Measurements from ENCODE around the gene FBXO28.

The FBXO28 gene, protein sequence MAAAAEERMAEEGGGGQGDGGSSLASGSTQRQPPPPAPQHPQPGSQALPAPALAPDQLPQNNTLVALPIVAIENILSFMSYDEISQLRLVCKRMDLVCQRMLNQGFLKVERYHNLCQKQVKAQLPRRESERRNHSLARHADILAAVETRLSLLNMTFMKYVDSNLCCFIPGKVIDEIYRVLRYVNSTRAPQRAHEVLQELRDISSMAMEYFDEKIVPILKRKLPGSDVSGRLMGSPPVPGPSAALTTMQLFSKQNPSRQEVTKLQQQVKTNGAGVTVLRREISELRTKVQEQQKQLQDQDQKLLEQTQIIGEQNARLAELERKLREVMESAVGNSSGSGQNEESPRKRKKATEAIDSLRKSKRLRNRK

DNA sequence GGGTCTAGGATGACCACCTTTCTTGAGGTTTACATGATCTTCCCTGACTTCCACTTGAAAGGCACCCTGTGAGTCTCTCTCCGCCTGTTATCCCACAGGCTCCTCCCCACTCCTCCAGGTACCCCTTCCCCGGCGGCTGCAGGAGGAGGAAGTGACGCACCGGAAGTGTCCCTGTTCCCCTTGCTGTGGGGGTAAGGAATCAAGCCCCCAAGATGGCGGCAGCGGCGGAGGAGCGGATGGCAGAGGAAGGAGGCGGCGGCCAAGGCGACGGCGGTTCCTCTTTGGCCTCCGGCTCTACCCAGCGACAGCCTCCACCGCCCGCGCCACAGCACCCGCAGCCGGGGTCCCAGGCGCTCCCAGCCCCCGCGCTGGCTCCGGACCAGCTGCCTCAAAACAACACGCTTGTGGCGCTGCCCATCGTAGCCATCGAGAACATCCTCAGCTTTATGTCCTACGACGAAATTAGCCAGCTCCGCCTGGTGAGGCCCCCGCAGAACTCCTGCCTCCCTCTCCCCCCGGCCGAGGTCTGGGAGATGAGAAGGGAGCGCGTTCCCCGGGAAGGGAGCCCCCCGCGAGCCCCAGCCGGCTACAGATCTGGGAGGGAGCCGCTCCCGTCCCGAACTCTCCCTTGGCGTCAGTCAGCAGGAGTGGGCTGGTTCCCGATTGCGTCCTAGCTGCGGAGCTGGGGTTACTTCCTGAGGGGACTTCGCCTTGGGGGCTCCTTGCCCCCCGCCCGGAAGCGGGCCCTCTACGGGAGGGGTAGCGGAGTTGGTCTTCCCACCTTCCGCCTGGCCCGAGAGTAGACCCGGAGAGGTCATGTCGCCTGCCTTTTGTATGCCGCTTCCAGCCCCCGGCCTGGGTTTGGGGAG, at the start of gene FBXO28:
Gene FBXO28 (plus strand): TSS at position 194 of the 869 bp plus-strand sequence. CDS start 19 bp downstream, at position 213.
- TF ChIP-seq, protein P1, sequence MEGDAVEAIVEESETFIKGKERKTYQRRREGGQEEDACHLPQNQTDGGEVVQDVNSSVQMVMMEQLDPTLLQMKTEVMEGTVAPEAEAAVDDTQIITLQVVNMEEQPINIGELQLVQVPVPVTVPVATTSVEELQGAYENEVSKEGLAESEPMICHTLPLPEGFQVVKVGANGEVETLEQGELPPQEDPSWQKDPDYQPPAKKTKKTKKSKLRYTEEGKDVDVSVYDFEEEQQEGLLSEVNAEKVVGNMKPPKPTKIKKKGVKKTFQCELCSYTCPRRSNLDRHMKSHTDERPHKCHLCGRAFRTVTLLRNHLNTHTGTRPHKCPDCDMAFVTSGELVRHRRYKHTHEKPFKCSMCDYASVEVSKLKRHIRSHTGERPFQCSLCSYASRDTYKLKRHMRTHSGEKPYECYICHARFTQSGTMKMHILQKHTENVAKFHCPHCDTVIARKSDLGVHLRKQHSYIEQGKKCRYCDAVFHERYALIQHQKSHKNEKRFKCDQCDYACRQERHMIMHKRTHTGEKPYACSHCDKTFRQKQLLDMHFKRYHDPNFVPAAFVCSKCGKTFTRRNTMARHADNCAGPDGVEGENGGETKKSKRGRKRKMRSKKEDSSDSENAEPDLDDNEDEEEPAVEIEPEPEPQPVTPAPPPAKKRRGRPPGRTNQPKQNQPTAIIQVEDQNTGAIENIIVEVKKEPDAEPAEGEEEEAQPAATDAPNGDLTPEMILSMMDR (IDR thresholded peaks at IDR 0.05; ENCODE audit: insufficient read depth, missing control alignments): no peak
- DNase-seq (ENCODE audit: insufficient read length, low spot score): peak; percentile 95
- no peak for FAIRE-seq

DNA sequence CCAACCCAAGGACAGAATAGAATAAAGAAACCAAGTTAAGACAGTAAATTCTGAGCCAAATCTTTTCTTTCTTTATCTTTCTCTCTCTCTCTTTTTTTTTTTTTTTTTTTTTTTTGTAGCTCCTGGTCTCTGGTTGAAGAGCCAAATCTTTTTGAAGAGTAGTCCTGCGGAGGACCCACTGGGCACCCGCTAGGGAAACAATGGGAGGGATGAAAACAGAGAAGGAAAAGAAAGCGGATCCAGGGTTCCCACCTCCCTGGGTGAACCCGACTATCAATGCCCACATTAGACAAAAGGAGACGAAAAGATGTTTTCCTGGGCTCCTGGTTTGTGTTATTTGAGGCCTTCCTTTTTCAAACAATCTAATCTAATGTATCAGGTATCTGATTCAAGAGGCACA, 49.8 kb upstream of the FBXO28 start:
- FAIRE-seq (no peak), DNase-seq (ENCODE audit: insufficient read length, low spot score) (no peak)
- TF ChIP-seq, protein P1 (IDR thresholded peaks at IDR 0.05; ENCODE audit: insufficient read depth, missing control alignments): no peak

DNA sequence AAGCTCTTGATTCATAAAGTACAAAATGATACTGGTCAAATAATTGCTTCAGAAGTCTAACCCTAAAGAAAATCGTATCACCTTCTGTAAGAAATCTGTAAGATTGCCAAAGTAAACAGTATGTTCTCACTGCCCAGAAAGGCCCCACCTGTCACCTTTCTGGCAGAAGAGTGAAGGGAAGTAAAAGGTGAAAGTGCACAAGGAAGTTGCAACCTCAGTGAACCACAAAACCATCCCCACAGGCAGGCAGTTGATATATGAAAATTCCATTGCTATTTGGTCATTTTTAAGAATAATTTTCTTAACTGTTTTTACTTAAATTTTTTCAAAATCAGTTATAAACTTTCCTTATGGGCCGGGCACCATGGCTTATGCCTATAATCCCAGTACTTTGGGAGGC, 48.5 kb upstream of the FBXO28 start:
- FAIRE-seq (no peak), DNase-seq (ENCODE audit: insufficient read length, low spot score) (no peak)
- TF ChIP-seq, protein P1 (IDR thresholded peaks at IDR 0.05; ENCODE audit: insufficient read depth, missing control alignments): no peak

DNA sequence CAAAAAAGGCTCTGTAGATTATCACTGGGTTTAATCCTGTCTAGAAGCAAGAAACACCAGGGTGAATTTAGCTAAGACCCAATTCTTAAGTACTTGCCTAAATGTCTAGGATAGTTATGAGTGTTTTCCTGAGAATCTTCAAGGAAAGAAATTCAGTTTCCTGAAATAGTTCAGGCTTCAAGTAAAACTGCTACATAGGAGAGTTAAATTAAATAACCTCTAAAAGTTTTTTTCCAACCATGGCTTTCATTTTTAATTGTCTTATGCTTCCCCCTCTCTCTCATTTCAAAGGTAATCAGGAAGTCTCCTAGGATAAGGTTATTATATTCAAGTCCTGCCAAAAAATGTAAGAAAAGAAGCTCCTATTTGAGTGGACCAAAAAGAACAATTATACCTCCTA, 46.7 kb upstream of the FBXO28 start:
- TF ChIP-seq, protein P1 (IDR thresholded peaks at IDR 0.05; ENCODE audit: insufficient read depth, missing control alignments): no peak
- DNase-seq (ENCODE audit: insufficient read length, low spot score): no peak
- FAIRE-seq: peak; percentile 63

DNA sequence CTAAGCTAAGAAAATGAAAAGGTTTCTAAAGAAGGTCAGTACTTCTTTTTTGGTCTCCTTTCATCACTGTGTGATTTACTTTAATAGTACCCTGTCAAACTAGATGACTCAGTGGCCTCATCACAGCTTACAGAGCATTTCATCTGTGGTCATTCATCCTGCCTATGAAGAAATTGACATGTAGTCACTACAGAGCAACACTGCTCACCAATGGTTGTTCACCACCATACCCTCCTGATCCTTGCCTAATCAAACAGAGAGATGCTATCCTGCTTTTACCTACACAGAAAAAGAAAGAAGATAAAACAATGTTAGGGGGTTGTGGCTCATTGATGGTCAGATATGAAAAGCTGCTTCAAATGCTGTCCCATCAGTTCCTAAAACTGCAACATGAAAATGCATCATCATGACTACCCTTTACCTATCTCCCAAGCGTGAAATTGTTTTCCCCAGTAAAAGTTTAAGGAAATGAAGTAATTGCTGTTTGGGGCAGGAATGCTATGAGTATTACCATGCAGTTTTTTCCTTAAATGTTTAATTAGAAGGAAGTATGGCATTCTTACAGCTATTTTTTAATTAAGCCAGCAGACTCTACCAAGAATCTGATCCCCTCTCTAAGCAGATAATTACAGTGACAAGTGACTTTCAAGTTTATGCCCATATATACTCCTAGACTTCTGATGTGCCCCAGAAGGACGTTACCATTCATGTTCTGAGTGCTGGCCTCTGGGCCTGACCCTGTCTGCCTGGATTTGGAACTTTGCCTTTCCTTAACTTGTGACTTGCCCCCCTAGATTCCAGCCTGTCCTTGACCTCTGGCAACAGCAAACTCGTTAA, 46.1 kb upstream of the FBXO28 start:
- DNase-seq (ENCODE audit: insufficient read length, low spot score): no peak
- TF ChIP-seq, protein P1 (IDR thresholded peaks at IDR 0.05; ENCODE audit: insufficient read depth, missing control alignments): no peak
- no peak for FAIRE-seq

DNA sequence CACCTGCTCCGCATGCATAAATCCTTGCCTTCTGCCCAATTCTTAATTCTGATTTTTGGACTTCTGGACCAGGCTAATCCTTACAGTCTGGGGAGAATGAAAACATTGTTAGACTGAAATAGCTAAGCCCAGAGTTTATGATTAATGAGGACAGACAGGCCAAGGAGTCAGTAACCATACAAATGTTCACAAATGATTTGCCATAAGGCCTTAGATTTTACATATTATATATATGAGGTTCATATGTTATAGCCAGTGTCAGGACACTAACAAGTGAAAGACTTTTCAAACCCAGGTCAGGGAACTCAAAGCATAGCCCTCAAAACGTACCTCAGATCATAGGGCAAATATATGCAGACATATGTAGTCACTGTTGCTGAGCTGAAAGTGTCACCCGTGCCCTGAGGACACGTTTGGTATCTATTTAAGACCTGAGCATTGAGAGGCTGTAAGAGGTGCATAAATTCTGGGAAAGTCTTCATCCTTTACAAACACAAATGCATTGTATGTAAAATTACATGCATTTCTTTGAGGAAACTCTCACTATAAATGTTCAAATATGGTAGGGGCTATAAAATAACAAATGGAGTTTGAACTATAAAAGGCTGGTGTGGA, 45.3 kb upstream of the FBXO28 start:
- peak; percentile 44 for FAIRE-seq

More for the DNA sequence above, 45.3 kb upstream of the FBXO28 start:
- no peak for DNase-seq (ENCODE audit: insufficient read length, low spot score)
- TF ChIP-seq, protein P1 (IDR thresholded peaks at IDR 0.05; ENCODE audit: insufficient read depth, missing control alignments): no peak

Data from D721Med (cell line).